GM13976 (cell line): ENCODE results near the gene MOB3A.

Experiments
- DNase-seq: peaks from one replicate; pipeline ENCODE4 v3.0.0; 2012; ENCODE audit warnings: low spot score
- in situ Hi-C: fragments of 300-500 bp; cut with MboI; formaldehyde crosslinking; loops from one replicate; pipeline ENCODE4 v1.12.0; 2022; ENCODE audit warnings: low sequenced_read_pairs, mixed read lengths, inconsistent platforms; ENCODE audit not compliant: unreplicated experiment
- TF ChIP-seq, protein P1 (sequence below): IDR thresholded peaks from 2 replicates; pipeline ENCODE4 v1.5.1; 2012; ENCODE audit warnings: borderline replicate concordance, mild to moderate bottlenecking; ENCODE audit not compliant: insufficient read depth; ENCODE audit errors: extremely low read depth, missing control alignments, control extremely low read depth

The MOB3A gene

DNA sequence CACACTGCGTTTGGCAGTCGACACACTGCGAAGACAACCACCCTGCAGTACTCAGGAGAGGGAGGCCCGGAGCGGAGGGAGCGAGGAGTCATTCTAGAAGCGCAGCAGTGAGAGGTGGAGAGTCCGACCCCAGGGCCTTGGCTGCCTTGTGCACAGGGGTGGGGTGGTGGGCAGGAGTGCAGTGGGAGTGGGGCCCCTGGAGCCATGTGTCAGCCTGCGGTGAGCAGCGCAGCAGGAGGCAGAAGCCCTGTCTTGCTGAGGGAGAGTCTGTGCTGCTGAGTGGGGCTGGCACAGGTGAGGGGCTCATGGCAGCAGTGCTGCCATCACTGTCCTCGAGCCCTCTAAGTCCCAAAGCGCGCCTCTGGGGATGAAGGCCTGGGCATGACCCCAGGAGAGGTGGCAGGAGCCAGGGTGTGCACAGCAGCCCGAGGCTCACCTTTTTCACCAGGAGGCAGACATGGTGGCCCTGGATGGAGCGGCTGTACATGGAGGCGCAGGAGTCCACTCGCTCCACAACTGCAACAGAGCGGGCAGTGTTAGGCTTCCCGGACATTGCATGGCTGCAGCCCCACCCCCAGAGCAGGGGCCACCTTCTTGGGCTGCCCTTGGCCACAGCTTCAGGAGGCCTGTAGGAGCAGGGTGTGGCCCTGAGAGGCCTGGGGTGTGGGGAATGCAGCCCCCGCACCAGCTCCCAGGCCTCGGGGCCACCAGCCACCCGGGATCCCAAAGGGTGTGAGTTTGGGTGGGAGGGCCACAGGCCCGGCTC, 12.3 kb upstream of the MOB3A start:
- no peak for DNase-seq
- in situ Hi-C loops, result no loop called here
- TF ChIP-seq, protein P1, sequence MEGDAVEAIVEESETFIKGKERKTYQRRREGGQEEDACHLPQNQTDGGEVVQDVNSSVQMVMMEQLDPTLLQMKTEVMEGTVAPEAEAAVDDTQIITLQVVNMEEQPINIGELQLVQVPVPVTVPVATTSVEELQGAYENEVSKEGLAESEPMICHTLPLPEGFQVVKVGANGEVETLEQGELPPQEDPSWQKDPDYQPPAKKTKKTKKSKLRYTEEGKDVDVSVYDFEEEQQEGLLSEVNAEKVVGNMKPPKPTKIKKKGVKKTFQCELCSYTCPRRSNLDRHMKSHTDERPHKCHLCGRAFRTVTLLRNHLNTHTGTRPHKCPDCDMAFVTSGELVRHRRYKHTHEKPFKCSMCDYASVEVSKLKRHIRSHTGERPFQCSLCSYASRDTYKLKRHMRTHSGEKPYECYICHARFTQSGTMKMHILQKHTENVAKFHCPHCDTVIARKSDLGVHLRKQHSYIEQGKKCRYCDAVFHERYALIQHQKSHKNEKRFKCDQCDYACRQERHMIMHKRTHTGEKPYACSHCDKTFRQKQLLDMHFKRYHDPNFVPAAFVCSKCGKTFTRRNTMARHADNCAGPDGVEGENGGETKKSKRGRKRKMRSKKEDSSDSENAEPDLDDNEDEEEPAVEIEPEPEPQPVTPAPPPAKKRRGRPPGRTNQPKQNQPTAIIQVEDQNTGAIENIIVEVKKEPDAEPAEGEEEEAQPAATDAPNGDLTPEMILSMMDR, result no peak

DNA sequence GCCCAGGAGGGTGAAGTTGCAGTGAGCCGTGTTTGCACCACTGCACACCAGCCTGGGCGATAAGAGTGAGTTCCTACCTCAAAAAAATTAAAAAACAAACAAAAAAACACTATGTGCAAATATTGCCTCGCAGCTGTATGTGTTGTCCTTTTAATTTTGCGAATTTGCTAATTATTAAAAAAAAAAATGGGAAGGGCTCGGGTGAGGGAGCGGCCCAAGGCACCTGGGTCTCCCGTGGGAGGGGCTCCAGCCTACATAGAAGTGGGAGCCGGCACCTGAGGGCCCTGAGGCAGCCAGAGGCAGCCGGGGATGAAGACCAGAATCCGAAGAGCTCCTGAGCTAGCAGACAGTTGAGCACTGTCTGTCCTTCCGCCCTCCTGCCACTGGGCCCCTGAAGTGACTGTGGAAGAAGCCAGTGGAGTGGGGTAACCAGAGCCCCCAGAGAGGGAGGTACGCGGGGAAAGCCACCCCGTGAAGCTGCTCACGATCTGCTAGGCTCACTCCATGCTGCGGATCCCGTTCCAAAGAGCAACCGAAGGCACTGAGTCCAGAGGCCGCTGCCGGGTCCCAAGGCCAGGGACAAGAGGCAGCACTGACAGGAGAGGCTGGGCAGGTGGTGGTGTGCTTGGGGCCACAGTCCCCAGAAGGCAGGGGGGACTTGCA, 7.0 kb upstream of the MOB3A start:
- in situ Hi-C loops, result no loop called here
- TF ChIP-seq, protein P1, result no peak
- no peak for DNase-seq

DNA sequence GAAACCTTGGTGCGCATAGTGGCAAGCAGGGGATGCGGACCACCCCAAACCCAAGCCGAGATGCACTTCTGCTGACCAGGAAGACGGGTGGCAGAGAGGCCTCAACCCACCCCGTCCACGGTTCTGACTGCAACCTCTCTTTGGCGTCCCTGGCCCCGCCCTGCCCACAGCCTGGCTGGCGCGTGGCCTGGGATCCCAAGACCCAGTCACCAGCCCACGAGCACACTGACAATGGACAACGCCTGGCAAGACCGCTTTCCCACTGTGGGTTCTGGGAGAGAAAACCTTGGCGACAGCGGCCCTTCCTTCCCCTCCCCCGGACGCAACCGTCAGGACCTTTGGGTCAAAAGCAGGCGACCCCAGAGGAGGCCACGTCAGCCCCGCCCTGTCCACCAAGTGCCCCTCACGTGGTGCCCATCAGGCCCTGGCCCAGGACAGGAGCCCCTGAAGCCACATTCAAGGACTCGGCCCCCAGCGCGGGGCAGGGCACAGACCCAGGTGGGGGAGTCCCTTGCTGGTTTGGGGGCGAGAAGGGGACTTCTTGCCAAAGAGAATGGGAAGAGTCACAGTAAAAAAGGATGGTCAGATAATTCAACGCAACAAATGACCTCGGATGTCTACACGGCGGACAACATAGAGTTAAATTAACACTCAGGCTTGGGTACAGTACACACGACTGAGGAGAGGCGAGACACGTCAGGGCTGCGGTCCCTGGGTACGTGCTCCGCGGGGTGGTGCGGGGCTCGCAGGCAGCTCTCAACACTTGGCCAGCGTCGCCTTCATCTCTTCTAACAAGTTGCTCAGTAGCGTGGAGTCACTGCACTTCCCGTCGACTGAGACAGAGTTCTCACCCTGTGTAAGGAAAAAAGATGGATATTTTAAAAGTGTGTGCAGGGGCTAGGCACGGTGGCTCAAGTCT, 5.5 kb upstream of the MOB3A start:
- TF ChIP-seq, protein P1, result no peak
- in situ Hi-C loops, result no loop called here
- no peak for DNase-seq

DNA sequence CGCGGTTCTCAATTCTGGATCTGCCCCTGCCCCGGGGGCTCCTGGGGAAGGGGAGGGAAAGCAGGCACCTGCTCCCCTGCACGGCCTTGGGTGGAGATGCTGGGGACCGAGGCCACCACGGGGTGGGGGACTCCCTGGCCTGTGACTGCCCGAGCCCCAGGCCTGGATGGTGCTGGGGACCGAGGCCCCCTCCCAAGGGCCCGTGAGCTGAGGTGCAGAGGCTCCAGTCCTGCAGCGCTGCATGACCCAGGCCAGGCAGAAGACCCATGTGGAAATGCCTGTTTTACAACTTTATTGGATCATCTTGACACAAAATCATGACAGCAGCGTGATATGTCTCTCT, 4.6 kb upstream of the MOB3A start:
- in situ Hi-C loops, result no loop called here
- TF ChIP-seq, protein P1, result no peak
- DNase-seq, result no peak

DNA sequence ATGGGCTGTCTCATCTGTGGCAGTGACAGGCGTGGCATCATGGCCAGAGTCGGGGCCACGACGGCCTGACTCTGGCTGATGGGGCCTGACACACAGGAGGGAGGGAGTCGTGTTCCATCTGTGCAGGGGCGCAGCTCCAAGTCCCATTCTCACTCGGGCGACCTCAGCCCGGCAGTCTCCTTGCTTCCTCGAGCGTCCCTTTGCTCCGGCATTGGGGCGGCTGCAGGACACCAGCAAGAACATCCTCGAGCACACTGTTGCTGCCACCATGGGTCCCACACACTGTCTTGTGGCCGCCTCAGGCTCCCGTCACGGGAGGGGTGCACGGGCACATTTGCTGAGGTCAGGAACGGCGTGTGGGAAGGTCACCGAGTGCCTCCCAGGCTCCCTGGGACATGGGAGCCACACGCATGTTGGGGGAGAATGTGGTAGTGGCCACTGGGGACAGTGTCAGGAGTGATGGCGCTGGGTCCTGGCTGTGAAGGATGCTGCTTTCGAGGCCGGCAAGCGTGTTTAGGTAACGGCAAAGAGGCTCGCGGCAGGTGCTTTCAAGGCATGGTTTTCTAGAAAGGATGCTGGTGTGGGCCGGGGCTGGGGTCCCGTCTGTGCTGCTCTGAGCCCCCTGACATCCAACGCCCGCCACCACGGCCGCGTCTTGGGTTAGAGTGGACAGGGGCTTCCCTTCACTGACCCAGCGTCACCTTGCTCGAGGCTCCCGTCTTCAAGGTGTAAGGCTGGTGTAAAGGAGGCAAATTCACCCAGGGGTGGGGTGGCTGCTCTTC, 4.0 kb upstream of the MOB3A start:
- in situ Hi-C loops, result no loop called here
- TF ChIP-seq, protein P1, result no peak

DNA sequence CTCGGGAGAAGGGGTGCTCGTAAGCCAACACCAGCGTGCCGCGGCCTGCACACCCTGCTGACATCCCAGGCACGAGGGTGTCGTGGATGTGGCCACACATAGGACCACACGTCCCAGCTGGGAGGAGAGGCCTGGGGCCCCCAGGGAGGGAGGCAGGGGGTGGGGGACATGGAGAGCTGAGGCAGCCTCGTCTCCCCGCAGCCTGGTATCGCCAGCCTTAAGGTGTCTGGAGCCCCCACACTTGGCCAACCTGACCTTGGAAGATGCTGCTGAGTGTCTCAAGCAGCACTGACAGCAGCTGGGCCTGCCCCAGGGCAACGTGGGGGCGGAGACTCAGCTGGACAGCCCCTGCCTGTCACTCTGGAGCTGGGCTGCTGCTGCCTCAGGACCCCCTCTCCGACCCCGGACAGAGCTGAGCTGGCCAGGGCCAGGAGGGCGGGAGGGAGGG, 3.0 kb upstream of the MOB3A start:
- TF ChIP-seq, protein P1, result no peak
- no peak for DNase-seq
- in situ Hi-C loops, result no loop called here

More for the DNA sequence above, 4.0 kb upstream of the MOB3A start:
- DNase-seq, result no peak
